Caco-2 (cell line): ENCODE measurements around the gene FCN1. TPM values are rescaled to one million over a fixed set of nuclear protein-coding genes. Genes with fewer than 3 reads are reported as not detected.

Experiments used
- BruUV-seq: library from RNA; stranded (reverse); fragments of 400-500 nt; replicated peaks from 2 replicates; lab custom pipeline; 2021; lab: Mats Ljungman, UMichigan
- CTCF ChIA-PET: fragments of 300-600 bp; sonication (Branson Sonifier 250); formaldehyde crosslinking; loops from one replicate; lab custom pipeline; 2022; ENCODE audit warnings: antibody characterized with exemption; lab: Charles Lee
- POLR2A ChIA-PET: fragments of 300-600 bp; sonication (Branson Sonifier 250); formaldehyde crosslinking; loops from one replicate; lab custom pipeline; 2022; ENCODE audit warnings: antibody characterized with exemption; lab: Charles Lee
- DNase-seq, 2 experiments: peaks; one replicate each; pipeline versions ENCODE4 v3.0.0 to v3.0.0-alpha.2; 2020 to 2022
- H3K27me3 ChIP-seq: replicated peaks from 2 replicates; pipeline ENCODE4 v1.6.0; 2011; ENCODE audit warnings: low read length; ENCODE audit not compliant: control insufficient read depth, insufficient read depth
- H3K36me3 ChIP-seq: 2 replicates; pipeline ENCODE4 v1.5.1; 2011; ENCODE audit warnings: low read length; ENCODE audit not compliant: control insufficient read depth, insufficient read depth
- H3K4me1 ChIP-seq: fragments of 250-450 bp; sonication (Bioruptor Pico); 2 replicates; pipeline ENCODE4 v1.5.1; 2020; ENCODE audit warnings: mild to moderate bottlenecking
- H3K4me3 ChIP-seq: 2 replicates; pipeline ENCODE4 v1.5.1; 2011; ENCODE audit warnings: low read depth, mild to moderate bottlenecking, control low read depth, low read length
- H3K9me3 ChIP-seq: fragments of 250-450 bp; sonication (Bioruptor Pico); 2 replicates; pipeline ENCODE4 v1.5.1; 2020; ENCODE audit warnings: mild to moderate bottlenecking, moderate library complexity
- H3K27ac Mint-ChIP-seq: one replicate; pipeline ENCODE4 v1.8.0; 2022; ENCODE audit warnings: mixed read lengths; ENCODE audit not compliant: unreplicated experiment
- H3K27me3 Mint-ChIP-seq: one replicate; pipeline ENCODE4 v1.8.0; 2022; ENCODE audit warnings: mixed read lengths; ENCODE audit not compliant: insufficient read depth, unreplicated experiment
- H3K36me3 Mint-ChIP-seq: one replicate; pipeline ENCODE4 v1.8.0; 2022; ENCODE audit warnings: mild to moderate bottlenecking, mixed read lengths; ENCODE audit not compliant: insufficient read depth, unreplicated experiment
- H3K4me1 Mint-ChIP-seq: one replicate; pipeline ENCODE4 v1.8.0; 2022; ENCODE audit warnings: low read depth, mixed read lengths; ENCODE audit not compliant: unreplicated experiment
- H3K4me3 Mint-ChIP-seq: one replicate; pipeline ENCODE4 v1.8.0; 2022; ENCODE audit warnings: mild to moderate bottlenecking, moderate library complexity, mixed read lengths; ENCODE audit not compliant: unreplicated experiment
- H3K9me3 Mint-ChIP-seq: one replicate; pipeline ENCODE4 v1.8.0; 2022; ENCODE audit warnings: mixed read lengths; ENCODE audit not compliant: unreplicated experiment
- intact Hi-C: fragments of 100-400 bp; cut with micrococcal nuclease; formaldehyde crosslinking; loops from one replicate; pipeline ENCODE4 v1.10.0; 2022; ENCODE audit not compliant: unreplicated experiment
- total RNA-seq: library from RNA; stranded (reverse); gene quantifications from 2 replicates; pipeline ENCODE4 v1.2.3, GENCODE V29; 2022
- TF ChIP-seq, protein P1 (sequence below), 2 experiments: fragments of 200-600 bp in 1 of 2; IDR thresholded peaks; 1 replicate in 1 of 2; 2 replicates in 1 of 2; pipeline versions ENCODE4 v1.5.1 to v1.8.0; 2011 to 2022; ENCODE audit warnings: antibody characterized with exemption in 1 of 2, control low read depth in 1 of 2, inconsistent platforms in 1 of 2, low read depth in 1 of 2, low read length in 1 of 2, mild to moderate bottlenecking in 1 of 2, moderate library complexity in 1 of 2; ENCODE audit not compliant: insufficient read depth in 1 of 2, severe bottlenecking in 1 of 2, unreplicated experiment in 1 of 2

FCN1 gene
- total RNA-seq, 1 experiment from 2014 or later, result not detected

DNA sequence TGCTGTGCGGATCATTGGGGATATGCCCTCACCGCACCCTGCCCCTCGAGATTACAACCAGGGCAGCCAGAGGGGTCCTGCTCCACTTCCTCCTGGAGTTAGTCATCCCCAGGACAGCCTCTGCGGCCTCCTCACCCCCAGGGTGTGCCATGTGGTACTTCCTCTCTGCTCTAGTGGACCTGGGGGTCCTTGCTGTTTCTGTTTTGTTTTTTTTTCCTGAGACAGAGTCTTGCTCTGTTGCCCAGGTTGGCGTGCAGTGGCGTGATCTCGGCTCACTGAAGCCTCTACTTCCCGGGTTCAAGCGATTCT lies 5.2 kb upstream of the FCN1 start:
- H3K4me1 ChIP-seq, result no peaks in the 10 kb centered on the region
- Mint-ChIP-seq H3K36me3 (no peaks in the 10 kb centered on the region), H3K4me1 (no peaks in the 10 kb centered on the region), H3K27me3 (peaks cover 3% of the 10 kb centered on the region), H3K27ac (no peak overlapping the region), H3K9me3 (no peaks in the 10 kb centered on the region), H3K4me3 (no peak overlapping the region)
- H3K4me3 ChIP-seq, result no peak overlapping the region
- H3K36me3 ChIP-seq, result no peaks in the 10 kb centered on the region
- H3K27me3 ChIP-seq, result no peaks in the 10 kb centered on the region
- no peak for DNase-seq
- TF ChIP-seq, protein P1, sequence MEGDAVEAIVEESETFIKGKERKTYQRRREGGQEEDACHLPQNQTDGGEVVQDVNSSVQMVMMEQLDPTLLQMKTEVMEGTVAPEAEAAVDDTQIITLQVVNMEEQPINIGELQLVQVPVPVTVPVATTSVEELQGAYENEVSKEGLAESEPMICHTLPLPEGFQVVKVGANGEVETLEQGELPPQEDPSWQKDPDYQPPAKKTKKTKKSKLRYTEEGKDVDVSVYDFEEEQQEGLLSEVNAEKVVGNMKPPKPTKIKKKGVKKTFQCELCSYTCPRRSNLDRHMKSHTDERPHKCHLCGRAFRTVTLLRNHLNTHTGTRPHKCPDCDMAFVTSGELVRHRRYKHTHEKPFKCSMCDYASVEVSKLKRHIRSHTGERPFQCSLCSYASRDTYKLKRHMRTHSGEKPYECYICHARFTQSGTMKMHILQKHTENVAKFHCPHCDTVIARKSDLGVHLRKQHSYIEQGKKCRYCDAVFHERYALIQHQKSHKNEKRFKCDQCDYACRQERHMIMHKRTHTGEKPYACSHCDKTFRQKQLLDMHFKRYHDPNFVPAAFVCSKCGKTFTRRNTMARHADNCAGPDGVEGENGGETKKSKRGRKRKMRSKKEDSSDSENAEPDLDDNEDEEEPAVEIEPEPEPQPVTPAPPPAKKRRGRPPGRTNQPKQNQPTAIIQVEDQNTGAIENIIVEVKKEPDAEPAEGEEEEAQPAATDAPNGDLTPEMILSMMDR (IDR thresholded peaks at IDR 0.05; ENCODE audit: insufficient read depth in 1 of 2, low read depth in 1 of 2, low read length in 1 of 2, severe bottlenecking in 1 of 2, unreplicated experiment in 1 of 2), result no peak
- BruUV-seq, result no TSS peak
- CTCF ChIA-PET, result no interaction called here
- intact Hi-C loops, result no loop called here
- no peaks in the 10 kb centered on the region for H3K9me3 ChIP-seq
- POLR2A ChIA-PET, result no interaction called here

DNA sequence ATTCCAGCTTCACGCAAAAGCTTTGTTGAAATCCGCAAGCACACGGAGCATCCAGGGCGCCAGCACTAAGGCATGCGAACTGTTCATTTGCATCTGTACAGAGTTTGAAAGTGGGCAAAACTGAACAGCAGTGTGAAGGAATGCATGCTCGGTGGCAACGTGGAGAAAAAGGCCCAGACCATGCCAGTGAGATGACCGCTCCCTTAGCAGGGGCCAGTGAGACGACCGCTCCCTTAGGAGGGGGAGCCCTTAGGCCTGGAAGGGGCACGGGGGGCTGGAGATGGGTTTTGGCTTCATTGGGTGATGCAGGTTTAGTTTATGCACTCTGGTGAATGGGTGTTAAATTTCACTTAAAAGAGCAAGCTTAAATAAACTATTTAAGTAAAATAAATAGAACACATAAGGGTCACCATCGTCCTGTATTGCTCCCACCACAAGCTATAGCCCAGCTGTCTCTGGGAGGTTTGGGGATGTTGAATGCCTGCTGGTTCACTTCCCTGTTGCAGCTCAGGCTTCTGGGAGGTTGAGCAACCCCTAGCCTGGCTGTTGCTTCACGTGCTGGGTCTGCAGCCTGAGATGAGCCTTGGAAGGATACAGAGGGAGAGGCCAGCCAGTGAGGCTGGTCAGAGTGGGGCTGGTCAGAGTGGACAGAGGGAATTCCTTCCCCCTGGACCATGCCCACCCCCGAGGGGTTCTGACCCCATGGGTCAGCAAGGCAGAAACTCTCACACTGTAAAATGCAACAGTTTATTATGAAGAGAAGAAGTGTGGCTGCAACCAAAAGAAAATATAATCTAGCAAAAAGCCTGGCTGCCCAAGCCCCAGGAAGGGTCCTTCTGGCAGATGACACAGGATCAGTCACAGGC lies 4.6 kb upstream of the FCN1 start:
- H3K27me3 ChIP-seq, result no peaks in the 10 kb centered on the region
- no peak for DNase-seq
- no peaks in the 10 kb centered on the region for H3K9me3 Mint-ChIP-seq

DNA sequence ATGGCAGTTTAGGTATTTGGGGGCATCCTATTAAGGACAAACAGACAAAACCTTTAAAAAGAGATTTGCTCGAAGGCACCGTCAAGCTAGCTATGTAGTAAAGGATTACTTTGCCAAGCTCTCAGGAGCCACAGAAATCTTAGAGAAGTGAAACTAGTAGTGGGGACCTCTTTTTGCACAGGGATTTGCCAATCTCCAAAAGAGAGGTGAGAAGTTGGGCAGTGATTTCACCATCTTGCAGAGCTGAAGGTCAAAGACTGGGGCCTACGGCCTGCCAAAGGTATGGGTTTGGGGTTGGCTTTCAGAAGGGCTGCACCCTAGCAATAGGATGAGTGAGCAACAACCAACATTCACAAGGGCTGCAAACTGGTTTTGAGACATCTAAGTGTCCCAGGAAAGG lies 1.6 kb upstream of the FCN1 start:
- POLR2A ChIA-PET, result no interaction called here
- Mint-ChIP-seq H3K36me3 (no peaks in the 10 kb centered on the region), H3K9me3 (no peaks in the 10 kb centered on the region), H3K27ac (no peak overlapping the region), H3K27me3 (peaks cover 10% of the 10 kb centered on the region), H3K4me3 (no peak overlapping the region), H3K4me1 (no peaks in the 10 kb centered on the region)
- no peaks in the 10 kb centered on the region for H3K36me3 ChIP-seq
- DNase-seq, result no peak
- no peaks in the 10 kb centered on the region for H3K27me3 ChIP-seq
- intact Hi-C loops, result no loop called here
- BruUV-seq, result no TSS peak
- H3K4me1 ChIP-seq, result no peaks in the 10 kb centered on the region
- no peak overlapping the region for H3K4me3 ChIP-seq
- no peaks in the 10 kb centered on the region for H3K9me3 ChIP-seq
- CTCF ChIA-PET, result no interaction called here
- TF ChIP-seq, protein P1 (IDR thresholded peaks at IDR 0.05; ENCODE audit: insufficient read depth in 1 of 2, low read depth in 1 of 2, low read length in 1 of 2, severe bottlenecking in 1 of 2, unreplicated experiment in 1 of 2), result no peak

More for the DNA sequence above, 4.6 kb upstream of the FCN1 start:
- H3K36me3 ChIP-seq, result no peaks in the 10 kb centered on the region
- BruUV-seq, result no TSS peak
- H3K4me1 ChIP-seq, result no peaks in the 10 kb centered on the region
- no peaks in the 10 kb centered on the region for H3K9me3 ChIP-seq
- no peak overlapping the region for H3K4me3 ChIP-seq
- CTCF ChIA-PET, result no interaction called here
- H3K27me3 Mint-ChIP-seq, result peaks cover 3% of the 10 kb centered on the region
- intact Hi-C loops, result no loop called here
- H3K4me3 Mint-ChIP-seq, result no peak overlapping the region
- TF ChIP-seq, protein P1 (IDR thresholded peaks at IDR 0.05; ENCODE audit: insufficient read depth in 1 of 2, low read depth in 1 of 2, low read length in 1 of 2, severe bottlenecking in 1 of 2, unreplicated experiment in 1 of 2), result no peak
- POLR2A ChIA-PET, result no interaction called here
- H3K27ac Mint-ChIP-seq, result no peak overlapping the region
- no peaks in the 10 kb centered on the region for H3K4me1 Mint-ChIP-seq
- no peaks in the 10 kb centered on the region for H3K36me3 Mint-ChIP-seq
